Measurements from ENCODE around the gene PHPT1. TPM values are rescaled to one million over a fixed set of nuclear protein-coding genes. Genes with fewer than 3 reads are reported as not detected.
"Not testable (repeated sequence)": the region's sequence is repeated elsewhere in the genome, so short reads cannot be mapped to it uniquely, and the experiment has no call there.

The PHPT1 gene
- total and polyA plus RNA-seq, 8 donors: 75.2 to 189 (median 84.0) TPM

DNA sequence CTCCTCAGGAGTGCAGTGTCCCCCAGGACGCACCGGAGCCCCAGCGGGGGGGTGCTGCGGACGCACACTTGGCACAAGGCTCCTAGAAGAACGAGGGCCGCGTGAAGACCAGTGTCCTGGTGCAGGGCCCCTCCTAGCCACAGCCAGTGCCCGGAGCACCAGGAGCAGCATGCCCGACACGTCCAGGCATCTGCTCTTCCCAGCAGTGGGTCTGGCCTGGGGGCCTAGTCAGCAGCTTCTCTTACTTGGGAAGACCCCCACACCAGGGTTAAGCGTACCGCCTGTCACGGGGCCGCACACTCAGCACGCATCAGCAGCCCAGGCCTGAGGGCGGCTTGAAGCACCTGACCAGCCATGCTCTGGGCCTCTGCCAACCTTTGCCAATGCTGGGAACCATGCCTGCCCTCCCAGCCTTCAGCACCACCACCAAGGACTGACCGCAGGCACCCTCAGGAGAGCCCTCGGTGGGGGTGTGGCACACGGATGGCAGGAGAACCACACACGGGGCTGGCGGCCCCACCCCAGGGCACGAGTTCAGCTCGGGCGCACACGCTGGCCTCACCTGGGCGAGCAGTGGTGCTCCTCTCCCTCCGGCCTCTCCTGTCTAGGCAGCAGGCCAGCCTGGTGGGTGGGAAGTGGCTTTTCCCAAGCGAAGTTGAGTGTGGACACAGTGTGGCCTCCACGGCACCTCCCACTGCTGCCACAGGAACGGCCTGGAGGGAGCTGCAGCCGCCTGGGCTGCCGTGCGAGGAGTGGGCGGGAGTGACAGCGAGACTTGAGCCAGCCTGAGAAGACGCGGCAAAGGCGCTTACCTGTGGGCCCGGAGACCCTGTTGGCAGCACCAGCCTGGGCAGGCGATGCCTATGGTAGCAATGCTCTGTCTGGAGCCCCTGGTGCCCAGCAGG lies 19.0 kb upstream of the PHPT1 start:
- intact Hi-C loops (cut with DNase I): no loop called here
- TF ChIP-seq, protein P1, sequence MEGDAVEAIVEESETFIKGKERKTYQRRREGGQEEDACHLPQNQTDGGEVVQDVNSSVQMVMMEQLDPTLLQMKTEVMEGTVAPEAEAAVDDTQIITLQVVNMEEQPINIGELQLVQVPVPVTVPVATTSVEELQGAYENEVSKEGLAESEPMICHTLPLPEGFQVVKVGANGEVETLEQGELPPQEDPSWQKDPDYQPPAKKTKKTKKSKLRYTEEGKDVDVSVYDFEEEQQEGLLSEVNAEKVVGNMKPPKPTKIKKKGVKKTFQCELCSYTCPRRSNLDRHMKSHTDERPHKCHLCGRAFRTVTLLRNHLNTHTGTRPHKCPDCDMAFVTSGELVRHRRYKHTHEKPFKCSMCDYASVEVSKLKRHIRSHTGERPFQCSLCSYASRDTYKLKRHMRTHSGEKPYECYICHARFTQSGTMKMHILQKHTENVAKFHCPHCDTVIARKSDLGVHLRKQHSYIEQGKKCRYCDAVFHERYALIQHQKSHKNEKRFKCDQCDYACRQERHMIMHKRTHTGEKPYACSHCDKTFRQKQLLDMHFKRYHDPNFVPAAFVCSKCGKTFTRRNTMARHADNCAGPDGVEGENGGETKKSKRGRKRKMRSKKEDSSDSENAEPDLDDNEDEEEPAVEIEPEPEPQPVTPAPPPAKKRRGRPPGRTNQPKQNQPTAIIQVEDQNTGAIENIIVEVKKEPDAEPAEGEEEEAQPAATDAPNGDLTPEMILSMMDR (IDR thresholded peaks at IDR 0.05): no peak
- no peaks in the 10 kb centered on the region for H3K9me3 ChIP-seq
- H3K4me3 ChIP-seq: no peak overlapping the region
- H3K4me1 ChIP-seq: peaks cover 0 to 16% (median 6%) of the 10 kb centered on the region in 3 donors
- no peak overlapping the region for H3K27ac ChIP-seq
- H3K36me3 ChIP-seq: peaks cover 0 to 40% (median 11%) of the 10 kb centered on the region in 3 donors
- no peak for FAIRE-seq
- no peaks in the 10 kb centered on the region for H3K27me3 ChIP-seq
- peak in 4 of 6 donors; percentile 6 to 73 (median 36) for DNase-seq
- no peak for ATAC-seq
- whole genome bisulfite sequencing, 2 donors: 91 to 92% methylated on average over 41 of the region's 41 CpGs

DNA sequence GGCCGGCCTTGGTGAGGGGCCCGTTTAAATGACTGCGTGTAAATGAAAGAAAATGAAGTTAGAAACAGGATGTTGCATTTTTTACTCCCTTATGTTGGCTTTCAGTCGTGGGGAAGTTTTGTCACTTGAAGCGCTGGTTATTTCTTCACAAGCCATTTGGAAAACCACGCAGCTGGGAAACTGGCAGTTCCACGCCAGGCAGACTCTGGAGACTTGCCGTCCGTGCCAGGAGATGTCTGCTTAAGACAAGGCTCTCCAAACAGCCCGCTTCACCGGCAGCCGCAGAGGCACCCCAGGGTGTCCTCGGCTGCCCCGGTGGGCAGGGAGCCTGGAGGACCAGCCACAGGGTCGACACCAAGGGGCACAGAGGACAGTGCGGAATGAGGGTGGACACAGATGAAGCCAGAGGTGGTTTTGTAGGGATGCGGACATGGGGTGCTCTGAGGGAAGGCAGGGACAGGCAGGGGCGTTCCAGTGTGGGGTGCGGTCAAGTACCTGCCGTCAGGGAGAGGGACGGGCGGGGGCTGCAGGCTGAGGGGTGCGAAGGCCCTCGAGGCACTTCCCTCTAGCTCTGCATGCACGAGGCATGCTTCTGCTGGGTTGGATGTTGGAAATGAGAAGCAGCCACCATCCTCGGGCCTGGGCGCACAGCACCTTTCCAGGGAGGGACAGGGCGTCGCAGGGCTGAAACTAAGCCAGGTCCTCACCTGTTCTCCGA lies 18.0 kb upstream of the PHPT1 start:
- FAIRE-seq: no peak
- no peaks in the 10 kb centered on the region for H3K27me3 ChIP-seq
- peaks cover 0 to 32% (median 7%) of the 10 kb centered on the region in 3 donors for H3K36me3 ChIP-seq
- no peaks in the 10 kb centered on the region for H3K9me3 ChIP-seq
- 92 to 93% methylated on average over 29 to 30 of the region's 30 CpGs for WGBS, 2 donors
- TF ChIP-seq, protein P1 (IDR thresholded peaks at IDR 0.05): no peak
- no peak for ATAC-seq
- DNase-seq: peak in 1 of 6 donors; percentile 55
- peaks cover 0 to 16% (median 6%) of the 10 kb centered on the region in 3 donors for H3K4me1 ChIP-seq
- H3K4me3 ChIP-seq: no peak overlapping the region
- H3K27ac ChIP-seq: no peak overlapping the region
- intact Hi-C loops (cut with DNase I): no loop called here

DNA sequence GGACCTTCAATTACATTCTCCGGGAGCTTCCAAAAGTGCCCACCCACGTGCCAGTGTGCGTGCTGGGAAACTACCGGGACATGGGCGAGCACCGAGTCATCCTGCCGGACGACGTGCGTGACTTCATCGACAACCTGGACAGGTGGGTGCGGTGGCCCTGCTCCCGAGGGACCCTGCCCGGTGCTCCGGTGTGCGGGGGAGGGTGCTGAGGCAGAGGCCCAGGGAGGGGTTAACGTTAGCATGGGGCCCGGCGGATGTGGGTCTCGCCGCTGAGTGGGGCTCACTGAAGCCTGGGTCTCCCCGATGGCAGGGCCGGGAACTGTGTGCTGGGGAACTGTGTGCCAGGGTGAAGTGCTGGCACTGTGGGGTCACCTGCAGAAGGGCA lies 17.5 kb upstream of the PHPT1 start:
- TF ChIP-seq, protein P1 (IDR thresholded peaks at IDR 0.05): no peak
- peaks cover 0 to 32% (median 6%) of the 10 kb centered on the region in 3 donors for H3K36me3 ChIP-seq
- H3K27ac ChIP-seq: no peak overlapping the region
- DNase-seq (peak in 3 of 6 donors; percentile 19 to 72 (median 30)), FAIRE-seq (no peak), ATAC-seq (no peak)
- no peaks in the 10 kb centered on the region for H3K9me3 ChIP-seq
- 91 to 94% methylated on average over 23 of the region's 23 CpGs for WGBS, 2 donors
- H3K4me3 ChIP-seq: no peak overlapping the region
- peaks cover 0 to 12% (median 6%) of the 10 kb centered on the region in 3 donors for H3K4me1 ChIP-seq
- intact Hi-C loops (cut with DNase I): no loop called here
- no peaks in the 10 kb centered on the region for H3K27me3 ChIP-seq

DNA sequence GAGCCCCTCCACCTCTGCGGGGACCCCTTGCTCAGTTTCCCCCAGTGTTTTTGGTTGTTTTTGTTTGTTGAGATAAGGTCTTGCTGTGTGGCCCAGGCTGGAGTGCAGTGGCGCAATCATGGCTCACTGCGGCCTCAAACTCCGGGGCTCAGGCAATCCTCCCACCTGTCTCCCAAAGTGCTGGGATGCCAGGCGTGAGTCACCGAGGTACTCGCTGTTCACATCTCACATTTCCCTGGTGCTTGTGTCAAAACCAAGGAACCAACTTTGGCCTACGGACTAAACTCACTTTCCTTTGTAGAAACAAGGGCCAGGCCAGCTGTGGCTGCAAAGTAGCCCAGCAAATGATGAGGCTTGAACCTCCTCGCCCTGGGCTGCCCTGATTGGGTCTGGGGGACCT lies 16.6 kb upstream of the PHPT1 start:
- Histone ChIP-seq H3K27ac (no peak overlapping the region), H3K4me1 (peaks cover 0 to 3% (median 3%) of the 10 kb centered on the region in 3 donors), H3K27me3 (no peaks in the 10 kb centered on the region), H3K9me3 (no peaks in the 10 kb centered on the region), H3K36me3 (peaks cover 0 to 32% (median 6%) of the 10 kb centered on the region in 3 donors), H3K4me3 (no peak overlapping the region)
- intact Hi-C loops (cut with DNase I): no loop called here
- WGBS, 2 donors: 92 to 93% methylated on average over 9 of the region's 9 CpGs
- TF ChIP-seq, protein P1 (IDR thresholded peaks at IDR 0.05): no peak
- ATAC-seq (no peak), DNase-seq (peak in 1 of 6 donors; percentile 47), FAIRE-seq (no peak)

DNA sequence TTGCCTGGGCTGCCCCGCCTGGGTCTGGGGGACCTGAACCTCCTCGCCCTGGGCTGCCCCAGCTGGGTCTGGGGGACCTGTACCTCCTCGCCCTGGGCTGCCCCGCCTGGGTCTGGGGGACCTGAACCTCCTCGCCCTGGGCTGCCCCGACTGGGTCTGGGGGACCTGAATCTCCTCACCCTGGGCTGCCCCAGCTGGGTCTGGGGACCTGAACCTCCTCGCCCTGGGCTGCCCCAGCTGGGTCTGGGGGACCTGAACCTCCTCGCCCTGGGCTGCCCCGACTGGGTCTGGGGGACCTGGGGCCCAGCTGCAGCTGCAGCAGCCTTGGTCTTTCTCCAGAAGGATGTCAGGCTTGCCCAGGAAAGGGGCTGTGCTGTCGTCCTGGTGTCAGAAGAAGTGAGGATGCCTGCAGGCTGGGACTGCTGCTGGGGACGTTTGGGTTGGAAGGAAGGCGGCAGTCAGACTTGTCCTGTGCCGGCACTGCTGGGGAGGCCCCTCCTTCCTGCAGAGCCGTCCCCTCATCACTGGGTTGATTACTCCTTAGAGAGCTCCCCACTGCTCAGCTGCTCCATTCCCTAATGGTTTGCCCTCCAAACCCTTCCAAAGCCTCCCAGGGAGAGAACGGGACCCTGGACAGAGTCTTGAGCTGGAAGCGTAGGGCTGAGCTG lies 15.7 kb upstream of the PHPT1 start:
- H3K4me3 ChIP-seq; intact Hi-C loops (cut with DNase I); H3K27ac ChIP-seq; ATAC-seq; H3K27me3 ChIP-seq; H3K4me1 ChIP-seq; H3K9me3 ChIP-seq; FAIRE-seq: not testable (repeated sequence)
- WGBS, 2 donors: 90 to 91% methylated on average over 16 of the region's 16 CpGs
- DNase-seq: peak in 1 of 6 donors; percentile 60
- peaks cover 0 to 31% (median 6%) of the 10 kb centered on the region in 3 donors for H3K36me3 ChIP-seq

Measured in pancreas (tissue), 10 donors.